T-helper 2 cell (primary cell): ENCODE measurements around the gene ASCL5.

ENCODE experiments used
- DNase-seq, 5 experiments: peaks; one replicate each; pipeline versions ENCODE4 v3.0.0 to v3.0.0-alpha.2; 2012 to 2022

Gene ASCL5

DNA sequence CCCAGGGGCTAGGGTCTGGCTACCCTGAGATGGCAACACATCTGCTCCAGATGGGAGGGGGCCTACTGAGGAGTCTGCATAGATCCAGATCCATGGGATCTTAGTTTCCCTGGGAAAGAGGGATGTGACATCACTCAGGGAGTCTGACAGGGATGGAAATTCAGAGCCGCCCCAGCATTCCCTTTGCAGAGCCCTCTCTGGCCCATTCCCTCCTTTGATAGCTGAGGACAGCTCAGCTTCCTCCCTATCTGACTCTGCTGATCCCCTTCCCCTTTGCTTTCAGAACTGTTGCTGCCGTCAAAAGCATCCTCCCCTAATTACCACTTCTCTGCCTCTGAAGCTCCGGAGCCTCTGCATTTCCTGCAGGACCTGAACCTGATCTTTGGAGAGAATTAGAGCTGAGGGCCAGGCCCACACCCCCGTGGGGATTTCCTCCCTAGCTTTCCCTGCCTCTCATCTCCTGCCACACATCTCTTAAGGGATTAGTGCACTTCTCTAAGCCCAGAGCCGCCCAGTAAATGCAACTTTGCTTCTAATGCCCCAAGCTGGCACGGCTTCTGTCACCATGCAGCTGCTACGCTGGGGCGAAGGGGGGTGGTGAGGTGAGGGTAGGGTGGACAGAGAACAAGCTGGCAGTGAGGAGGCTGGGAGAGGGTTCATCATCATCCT, 9.5 kb upstream of the ASCL5 start:
- no peak for DNase-seq

GRCh38 chr1:201134405-201134804, 7.4 kb upstream of the ASCL5 start:
- no peak for DNase-seq

DNA sequence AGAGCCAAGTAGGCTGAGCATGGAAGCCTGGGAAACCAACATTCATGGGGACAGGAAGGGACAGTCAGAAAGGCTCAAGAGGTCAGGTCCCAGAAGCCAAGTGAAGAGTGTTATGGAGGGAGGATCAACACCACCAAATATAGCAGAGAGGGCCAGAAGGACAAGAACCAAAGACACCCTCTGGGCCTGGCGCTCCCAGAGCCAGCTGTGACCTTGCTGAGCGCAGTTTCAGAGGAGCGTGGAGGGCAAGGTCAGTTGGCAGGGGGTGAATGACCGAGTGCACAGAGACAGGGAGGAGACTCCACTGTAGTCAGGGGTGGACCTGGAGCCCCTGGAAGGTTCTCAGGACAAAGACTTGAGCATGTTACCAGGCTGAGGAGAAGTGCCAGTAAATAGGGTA, 4.4 kb upstream of the ASCL5 start:
- DNase-seq, result no peak

- DNase-seq, result no peak
Observed at GRCh38 chr1:201128962-201129361, 2.0 kb upstream of the ASCL5 start.

GRCh38 chr1:201128476-201128875, 1.5 kb upstream of the ASCL5 start:
- no peak for DNase-seq

GRCh38 chr1:201127755-201128455, 921 bp upstream of the ASCL5 start:
- DNase-seq, result no peak

GRCh38 chr1:201126463-201126831, 537 bp downstream of the ASCL5 start:
- DNase-seq, result no peak

DNA sequence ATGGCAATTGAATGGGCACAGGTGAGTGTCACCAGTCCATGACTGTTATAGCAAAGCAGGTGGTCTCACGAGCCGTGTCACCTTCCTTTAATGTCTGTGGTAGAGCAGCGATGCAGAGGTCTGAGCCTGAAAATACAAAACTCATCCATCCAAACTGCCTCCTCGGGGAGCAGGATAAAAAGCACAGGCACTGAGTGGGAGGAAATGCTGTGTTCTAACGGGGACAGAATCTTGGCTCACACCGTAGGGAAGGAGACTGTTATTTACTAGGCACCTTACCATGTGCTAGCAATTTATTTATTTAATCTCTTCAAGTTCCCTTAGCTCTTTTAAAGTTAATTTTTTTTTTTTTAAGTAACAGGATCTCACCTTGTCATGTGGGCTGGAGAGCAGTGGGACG, 1.2 kb downstream of the ASCL5 start:
- no peak for DNase-seq

- DNase-seq, result no peak
Observed at GRCh38 chr1:201125019-201125418, 2.0 kb downstream of the ASCL5 start.

DNA sequence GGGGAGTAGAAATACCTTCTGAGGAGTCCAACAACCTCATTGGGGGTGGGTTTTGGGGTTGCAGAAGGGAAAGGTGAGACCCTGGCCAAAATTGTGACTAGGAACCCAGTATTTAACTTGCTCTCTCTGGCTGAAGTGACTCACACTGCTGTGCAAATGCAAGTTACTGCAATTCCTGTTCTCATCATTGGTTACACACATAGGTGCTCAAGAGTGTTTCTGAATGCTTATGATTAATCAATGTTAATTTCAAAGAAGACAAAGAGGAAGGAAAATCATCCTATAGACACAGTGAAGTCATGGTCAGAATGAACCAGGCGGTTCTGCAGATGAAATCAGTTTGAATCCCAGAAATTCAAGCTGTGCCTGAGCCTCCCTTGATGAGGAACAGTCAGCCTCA, 3.1 kb downstream of the ASCL5 start:
- no peak for DNase-seq

GRCh38 chr1:201122321-201122957, 4.5 kb downstream of the ASCL5 start:
- no peak for DNase-seq

DNA sequence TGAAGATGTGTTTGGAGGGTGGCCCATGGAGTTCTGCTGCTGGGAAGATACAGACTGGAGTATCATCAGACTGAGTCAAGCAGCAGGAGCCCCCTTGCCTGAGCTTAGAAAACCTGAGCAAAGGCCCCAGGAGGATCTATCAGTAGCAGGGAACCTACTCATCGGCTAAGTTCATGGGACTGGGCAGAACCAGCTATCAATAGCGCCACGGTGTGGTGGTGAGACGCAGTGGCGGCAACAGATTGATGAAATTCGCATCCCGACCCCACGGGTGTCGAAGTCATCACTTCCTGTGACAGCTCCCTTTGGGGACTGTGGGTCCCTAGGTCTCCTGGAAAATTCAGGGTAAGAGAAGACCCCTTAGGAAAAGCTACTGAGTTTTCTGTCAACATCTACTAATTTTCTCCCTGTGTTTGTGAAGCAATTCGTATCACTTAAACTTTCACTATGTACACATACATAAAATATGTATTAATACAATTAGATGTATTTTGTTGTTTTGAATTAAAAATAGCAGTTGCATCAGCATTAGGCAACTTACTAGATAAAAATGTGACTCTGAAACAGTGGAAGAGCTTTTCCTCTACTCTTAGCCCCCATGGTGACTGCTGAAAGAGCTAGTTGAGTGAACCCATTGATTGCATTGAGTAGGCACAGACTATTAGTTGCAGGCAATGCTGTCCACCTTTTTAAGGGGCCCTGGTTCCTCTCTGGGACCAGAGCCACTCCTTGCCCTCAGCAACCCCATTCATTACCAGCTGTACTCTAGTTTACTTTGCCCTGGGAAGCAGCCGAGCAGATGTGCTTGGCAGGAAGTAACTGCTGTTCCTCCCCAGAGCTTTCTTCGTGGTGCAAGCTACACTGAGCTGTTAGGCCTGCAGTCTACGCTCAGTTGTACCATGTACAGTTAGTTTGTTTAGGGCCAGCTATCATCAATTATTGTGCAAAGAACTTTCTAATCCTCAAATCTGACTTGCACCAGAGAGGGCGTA, 7.5 kb downstream of the ASCL5 start:
- peak in 4 of 5 experiments; percentile 12 to 62 (median 24) for DNase-seq

GRCh38 chr1:201116091-201116490, 10.9 kb downstream of the ASCL5 start:
- DNase-seq, result no peak

- no peak for DNase-seq
Observed at GRCh38 chr1:201115390-201115937, 11.5 kb downstream of the ASCL5 start.

DNA sequence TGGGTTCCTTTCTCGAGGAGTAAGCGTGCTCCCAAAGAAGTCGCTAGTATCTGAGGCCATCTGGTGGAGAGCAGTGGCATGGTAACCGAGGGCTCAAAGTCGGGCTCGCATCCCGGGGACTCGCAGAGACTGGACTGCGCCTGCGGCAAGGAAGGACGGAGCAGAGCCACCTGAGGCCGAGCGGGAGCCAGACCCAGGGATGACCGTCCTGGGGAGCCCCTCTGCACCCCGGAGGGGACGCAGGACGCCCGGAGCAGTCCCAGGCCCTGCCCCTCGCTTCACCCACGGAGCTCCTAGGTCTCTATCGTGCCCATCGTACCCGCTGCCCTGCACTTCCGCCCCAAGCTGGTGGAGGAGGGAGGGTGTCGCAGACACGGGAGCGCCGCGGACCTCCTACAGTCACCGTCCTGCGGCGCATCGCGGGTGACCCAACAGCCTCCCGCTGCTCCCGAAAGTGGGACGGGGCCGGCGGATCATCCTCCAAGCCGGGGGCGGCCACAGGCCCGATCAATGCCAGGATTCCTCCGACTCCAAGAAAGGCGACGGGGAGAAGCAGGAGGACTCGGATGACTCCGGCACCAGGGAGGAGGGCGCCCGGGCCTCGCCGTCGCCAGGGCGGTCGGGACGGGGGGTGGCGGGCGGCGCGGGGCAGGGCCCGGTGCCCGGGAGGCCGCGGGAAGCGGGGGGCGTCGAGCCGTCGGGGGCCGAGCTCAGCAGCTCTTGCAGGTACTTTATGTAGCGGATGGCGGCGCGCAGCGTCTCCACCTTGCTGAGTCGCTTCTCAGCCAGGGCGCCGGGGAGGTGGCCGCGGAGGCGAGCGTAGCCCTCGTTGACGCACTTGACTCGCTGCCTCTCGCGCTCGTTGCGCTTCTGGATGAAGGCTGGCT, 12.5 kb downstream of the ASCL5 start:
- DNase-seq, result peak; percentile 30 to 79 (median 55)

GRCh38 chr1:201113451-201114244, 13.3 kb downstream of the ASCL5 start:
- DNase-seq, result no peak

- DNase-seq, result no peak
Observed at GRCh38 chr1:201112926-201113325, 14.1 kb downstream of the ASCL5 start.

GRCh38 chr1:201112173-201112731, 14.7 kb downstream of the ASCL5 start, which contains the start of gene CACNA1S:
CACNA1S (minus strand) TSS chr1:201112426; CDS start chr1:201112339, 87 bp downstream.
- no peak for DNase-seq

- DNase-seq, result no peak
Observed at GRCh38 chr1:201111672-201112071, 15.3 kb downstream of the ASCL5 start.

GRCh38 chr1:201111156-201111555, 15.8 kb downstream of the ASCL5 start:
- DNase-seq, result no peak
